Upper lobe of left lung (tissue), 4 donors: Measurements from ENCODE around the gene MARCHF3.

Experiments
- CTCF ChIP-seq, 6 experiments: fragments of 450-650 bp in 4 of 6; fragments of 200-600 bp in 2 of 6; sonication (generic) in 2 of 6; IDR thresholded peaks; one replicate each; pipeline ENCODE4 v1.5.1; 2016 to 2019; ENCODE audit warnings: antibody characterized with exemption in 6 of 6
- POLR2A ChIP-seq, 4 donors: fragments of 450-650 bp; IDR thresholded peaks; one replicate each; pipeline ENCODE4 v1.5.1; 2016 to 2017; ENCODE audit warnings: antibody characterized with exemption in 4 of 4, mild to moderate bottlenecking in 2 of 4

DNA sequence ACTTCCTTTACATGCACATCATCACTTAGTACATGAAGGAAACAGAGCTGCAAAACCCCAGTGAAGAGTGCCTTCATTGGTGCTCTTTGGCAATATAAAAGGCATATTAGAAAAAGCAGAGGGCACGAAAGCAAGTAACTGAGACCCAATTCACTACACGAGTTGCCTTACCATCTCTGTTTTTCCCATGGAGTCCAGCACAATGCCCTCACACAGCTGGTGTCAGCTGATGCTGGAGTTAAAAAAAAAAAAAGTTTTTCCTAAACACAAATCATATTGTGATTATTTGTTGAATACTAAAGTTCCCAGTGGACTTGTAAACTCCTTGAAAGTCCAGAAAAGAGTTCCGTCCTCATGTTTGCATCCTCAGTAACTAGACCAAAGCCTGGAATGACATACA is 25.6 kb downstream of the MARCHF3 start:
- TF ChIP-seq POLR2A (IDR thresholded peaks at IDR 0.05) (no peak), CTCF (IDR thresholded peaks at IDR 0.05) (no peak)
